PC-3 (cell line): Measurements from ENCODE around the gene CYP4V2. TPM values are rescaled to one million over a fixed set of nuclear protein-coding genes. Genes with fewer than 3 reads are reported as not detected.
"Not testable (repeated sequence)": the region's sequence is repeated elsewhere in the genome, so short reads cannot be mapped to it uniquely, and the experiment has no call there.

ENCODE experiments used
- ATAC-seq: fragments of 200-7000 bp; cut with Tn5 transposase; 2 replicates; pipeline ENCODE4 v1.9.1; 2020; ENCODE audit warnings: mild to moderate bottlenecking, moderate library complexity
- BruUV-seq: library from RNA; stranded (reverse); fragments of 400-500 nt; replicated peaks from 2 replicates; lab custom pipeline; 2021; lab: Mats Ljungman, UMichigan
- CTCF ChIA-PET: fragments of 300-600 bp; sonication (Branson Sonifier 250); formaldehyde crosslinking; loops from one replicate; lab custom pipeline; 2022; ENCODE audit warnings: antibody characterized with exemption; lab: Charles Lee
- POLR2A ChIA-PET: fragments of 300-600 bp; sonication (Branson Sonifier 250); formaldehyde crosslinking; loops from one replicate; lab custom pipeline; 2022; ENCODE audit warnings: antibody characterized with exemption; ENCODE audit not compliant: unreplicated experiment; lab: Charles Lee
- DNase-seq: peaks from one replicate; pipeline ENCODE4 v3.0.0-alpha.2; 2015
- H2AFZ ChIP-seq: fragments of 300-600 bp; sonication (generic); 2 replicates; pipeline ENCODE4 v1.6.0; 2016; ENCODE audit warnings: antibody characterized with exemption, low read length
- H3F3A ChIP-seq: fragments of 300-600 bp; sonication (generic); one replicate; pipeline ENCODE4 v1.6.0; 2017; ENCODE audit warnings: antibody characterized with exemption, low read length, control low read depth, mild to moderate bottlenecking; ENCODE audit not compliant: unreplicated experiment
- H3K27ac ChIP-seq: fragments of 300-600 bp; sonication (generic); 2 replicates; pipeline ENCODE4 v1.5.1; 2016; ENCODE audit warnings: mild to moderate bottlenecking, low read length
- H3K27me3 ChIP-seq: fragments of 300-600 bp; sonication (generic); 2 replicates; pipeline ENCODE4 v1.6.1; 2016; ENCODE audit warnings: low read length, mixed read lengths
- H3K36me3 ChIP-seq: fragments of 300-600 bp; sonication (generic); 2 replicates; pipeline ENCODE4 v1.6.1; 2016; ENCODE audit warnings: low read depth, mixed run types, low read length, mixed read lengths
- H3K4me1 ChIP-seq: fragments of 300-600 bp; sonication (generic); 2 replicates; pipeline ENCODE4 v1.5.1; 2016; ENCODE audit warnings: low read length; ENCODE audit not compliant: insufficient read depth
- H3K4me2 ChIP-seq: fragments of 300-600 bp; sonication (generic); 2 replicates; pipeline ENCODE4 v1.6.0; 2016; ENCODE audit warnings: low read length
- H3K4me3 ChIP-seq: fragments of 300-600 bp; sonication (generic); 2 replicates; pipeline ENCODE4 v1.5.1; 2016; ENCODE audit warnings: mild to moderate bottlenecking, low read length, mixed read lengths
- H3K79me2 ChIP-seq: fragments of 300-600 bp; sonication (generic); 2 replicates; pipeline ENCODE4 v1.6.1; 2017; ENCODE audit warnings: low read length, mixed read lengths
- H3K9ac ChIP-seq: fragments of 300-600 bp; sonication (generic); 2 replicates; pipeline ENCODE4 v1.6.0; 2016; ENCODE audit warnings: mild to moderate bottlenecking, low read length
- H3K9me2 ChIP-seq: fragments of 300-600 bp; sonication (generic); replicated peaks from 2 replicates; pipeline ENCODE4 v1.6.1; 2016; ENCODE audit warnings: mixed run types, low read length, mixed read lengths
- H3K9me3 ChIP-seq: fragments of 300-600 bp; sonication (generic); 2 replicates; pipeline ENCODE4 v1.6.1; 2016; ENCODE audit warnings: low read length, mixed read lengths
- H4K20me1 ChIP-seq: fragments of 300-600 bp; sonication (generic); 2 replicates; pipeline ENCODE4 v1.6.1; 2016; ENCODE audit warnings: low read length, mixed read lengths
- CTCF ChIP-seq: fragments of 300-600 bp; sonication (generic); conservative IDR thresholded peaks from 2 replicates; pipeline ENCODE4 v1.5.1; 2017; ENCODE audit warnings: antibody characterized with exemption, low read depth, mild to moderate bottlenecking, low read length
- EZH2 ChIP-seq: fragments of 300-600 bp; sonication (generic); IDR thresholded peaks from one replicate; pipeline ENCODE4 v1.6.1; 2017; ENCODE audit warnings: antibody characterized with exemption, mild to moderate bottlenecking, low read length; ENCODE audit not compliant: unreplicated experiment
- EZH2phosphoT487 ChIP-seq: fragments of 300-600 bp; sonication (generic); IDR thresholded peaks from 2 replicates; pipeline ENCODE4 v1.6.1; 2018; ENCODE audit warnings: mild to moderate bottlenecking, antibody characterized with exemption, low read length, borderline replicate concordance
- intact Hi-C: fragments of 100-400 bp; cut with micrococcal nuclease; formaldehyde crosslinking; loops from 2 replicates; pipeline ENCODE4 v1.9.0; 2023
- total RNA-seq: library from RNA; depleted of rRNA; stranded (reverse); fragments of >200 nt; gene quantifications from 2 replicates; pipeline ENCODE4 v1.2.3, GENCODE V29; 2014

CYP4V2 gene
- total RNA-seq, 1 experiment from 2014 or later: 0.69 TPM

DNA sequence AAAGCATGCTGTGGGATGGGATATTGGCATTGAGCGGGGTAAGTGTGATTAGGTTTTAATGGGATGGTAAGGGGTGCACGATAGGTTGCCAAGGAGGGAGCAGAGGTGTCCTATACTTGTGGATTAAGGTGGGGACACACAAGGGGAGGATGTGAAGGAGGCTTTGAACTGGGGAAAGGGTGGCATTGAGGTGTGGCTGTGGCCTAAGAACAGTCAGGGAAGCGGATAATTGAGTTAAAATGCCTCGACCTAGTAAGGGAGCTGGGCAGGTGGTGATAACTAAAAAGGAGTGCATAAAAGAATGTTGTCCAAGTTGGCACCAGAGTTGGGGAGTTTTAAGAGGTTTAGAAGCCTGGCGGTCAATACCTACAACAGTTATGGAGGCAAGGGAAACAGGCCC is 53.5 kb downstream of the CYP4V2 start:
- BruUV-seq: no TSS peak
- POLR2A ChIA-PET: no interaction called here

DNA sequence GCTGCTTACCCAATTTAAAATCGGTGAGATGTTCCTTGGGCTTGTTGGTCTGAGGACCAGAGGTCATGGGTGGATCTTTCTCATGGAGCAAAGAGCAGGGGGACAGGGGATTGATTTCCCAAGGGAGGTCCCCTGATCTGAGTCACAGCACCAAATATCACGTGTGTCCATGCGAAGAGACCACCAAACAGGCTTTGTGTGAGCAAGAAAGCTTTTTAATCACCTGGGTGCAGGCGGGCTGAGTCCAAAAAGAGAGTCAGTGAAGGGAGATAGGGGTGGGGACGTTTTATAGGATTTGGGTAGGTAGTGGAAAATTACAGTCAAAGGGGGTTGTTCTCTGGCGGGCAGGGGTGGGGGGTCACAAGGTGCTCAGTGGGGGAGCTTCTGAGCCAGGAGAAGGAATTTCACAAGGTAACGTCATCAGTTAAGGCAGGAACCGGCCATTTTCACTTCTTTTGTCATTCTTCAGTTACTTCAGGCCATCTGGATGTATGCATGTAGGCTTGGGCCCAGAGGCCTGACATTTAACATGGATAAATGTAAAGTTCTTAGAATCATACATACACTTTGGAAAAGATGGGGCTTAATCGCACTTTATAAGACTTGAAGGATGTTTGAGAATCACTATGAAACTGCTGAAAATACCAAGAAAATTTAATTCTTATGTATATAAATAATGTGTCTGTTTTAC is 55.8 kb downstream of the CYP4V2 start:
- POLR2A ChIA-PET, H4K20me1 ChIP-seq, CTCF ChIA-PET, H3K9ac ChIP-seq, H3F3A ChIP-seq, H3K79me2 ChIP-seq, H3K4me1 ChIP-seq, H3K4me3 ChIP-seq, BruUV-seq, intact Hi-C loops, H3K36me3 ChIP-seq, H2AFZ ChIP-seq, DNase-seq, H3K27ac ChIP-seq, ATAC-seq, H3K4me2 ChIP-seq, H3K9me2 ChIP-seq, H3K9me3 ChIP-seq: not testable (repeated sequence)
- peaks cover 13% of the 10 kb centered on the region; the same call in 1 of the 2 replicates for H3K27me3 ChIP-seq

More for the DNA sequence above, 53.5 kb downstream of the CYP4V2 start:
- ATAC-seq (no peak), DNase-seq (no peak)
- no peaks in the 10 kb centered on the region for H3K9me2 ChIP-seq
- H3K4me1 ChIP-seq: no peaks in the 10 kb centered on the region
- peaks cover 6% of the 10 kb centered on the region; the same call in 1 of the 2 replicates for H3K27me3 ChIP-seq
- no peaks in the 10 kb centered on the region for H4K20me1 ChIP-seq
- no peaks in the 10 kb centered on the region for H3F3A ChIP-seq
- H3K9ac ChIP-seq: no peak overlapping the region
- no peak for TF ChIP-seq CTCF
- no peak for TF ChIP-seq EZH2phosphoT487
- no peak for TF ChIP-seq EZH2
- CTCF ChIA-PET: no interaction called here
- H3K27ac ChIP-seq: no peak overlapping the region
- no peak overlapping the region for H2AFZ ChIP-seq
- intact Hi-C loops: no loop called here
- H3K9me3 ChIP-seq: no peaks in the 10 kb centered on the region
- H3K4me3 ChIP-seq: no peak overlapping the region
- H3K36me3 ChIP-seq: no peaks in the 10 kb centered on the region
- H3K79me2 ChIP-seq: no peaks in the 10 kb centered on the region
- H3K4me2 ChIP-seq: no peak overlapping the region

DNA sequence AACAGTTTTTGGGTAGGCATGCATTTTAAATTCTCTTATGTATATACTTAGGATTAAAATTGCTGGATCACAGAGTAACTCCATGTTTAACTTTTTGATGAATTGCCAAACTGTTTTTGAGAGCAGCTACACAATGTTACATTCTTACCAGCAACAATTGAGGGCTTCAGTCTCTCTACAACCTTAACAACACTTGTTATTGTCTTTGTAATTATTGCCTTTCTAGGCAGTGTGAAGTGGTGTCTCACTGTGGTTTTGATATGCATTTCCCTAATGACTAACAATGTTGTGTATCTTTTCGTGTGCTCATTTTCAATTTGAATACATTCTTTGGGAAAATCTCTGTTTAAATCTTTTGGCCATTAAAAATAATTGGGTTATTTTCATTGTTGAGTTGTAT is 57.3 kb downstream of the CYP4V2 start:
- DNase-seq (no peak), ATAC-seq (no peak)
- no peak overlapping the region for H3K27ac ChIP-seq
- peaks cover 21% of the 10 kb centered on the region for H3K27me3 ChIP-seq
- ChIA-PET POLR2A (no interaction called here), CTCF (no interaction called here)
- no peak overlapping the region for H3K4me2 ChIP-seq
- H2AFZ ChIP-seq: no peak overlapping the region
- no peaks in the 10 kb centered on the region for H3K4me1 ChIP-seq
- no peaks in the 10 kb centered on the region for H3F3A ChIP-seq
- H3K36me3 ChIP-seq: no peaks in the 10 kb centered on the region
- no peak for TF ChIP-seq EZH2
- TF ChIP-seq EZH2phosphoT487: no peak
- no peak for TF ChIP-seq CTCF
- BruUV-seq: no TSS peak
- no peaks in the 10 kb centered on the region for H3K79me2 ChIP-seq
- H3K4me3 ChIP-seq: no peak overlapping the region
- H4K20me1 ChIP-seq: no peaks in the 10 kb centered on the region
- intact Hi-C loops: no loop called here
- no peaks in the 10 kb centered on the region for H3K9me2 ChIP-seq
- H3K9me3 ChIP-seq: no peaks in the 10 kb centered on the region
- no peak overlapping the region for H3K9ac ChIP-seq
